Upper lobe of left lung (tissue), 4 donors: Measurements from ENCODE around the gene CHADL.

Experiments
- POLR2A ChIP-seq, 4 donors: fragments of 450-650 bp; IDR thresholded peaks; one replicate each; pipeline ENCODE4 v1.5.1; 2016 to 2017; ENCODE audit warnings: antibody characterized with exemption in 4 of 4, mild to moderate bottlenecking in 2 of 4
- TF ChIP-seq, protein P1 (sequence below), 6 experiments: fragments of 450-650 bp in 4 of 6; fragments of 200-600 bp in 2 of 6; sonication (generic) in 2 of 6; IDR thresholded peaks; one replicate each; pipeline ENCODE4 v1.5.1; 2016 to 2019; ENCODE audit warnings: antibody characterized with exemption in 6 of 6

DNA sequence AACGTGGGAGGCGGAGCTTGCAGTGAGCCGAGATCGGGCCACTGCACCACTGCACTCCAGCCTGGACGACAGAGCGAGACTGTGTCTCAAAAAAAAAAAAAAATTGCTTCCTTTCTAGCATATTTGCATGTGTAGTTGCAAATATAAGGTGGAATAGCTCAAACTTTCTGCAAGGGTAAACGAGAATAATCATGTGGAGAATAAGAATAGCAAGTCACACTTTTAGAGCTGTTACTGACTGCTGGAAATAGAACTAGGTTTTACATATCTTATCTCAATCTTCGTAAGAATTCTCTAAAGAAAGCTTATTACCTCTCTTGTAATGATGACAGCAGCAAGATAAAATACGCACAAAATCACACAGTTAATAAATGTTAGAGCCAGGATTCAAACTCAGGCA lies 34.0 kb downstream of the CHADL start:
- TF ChIP-seq POLR2A (IDR thresholded peaks at IDR 0.05): no peak
- TF ChIP-seq, protein P1, sequence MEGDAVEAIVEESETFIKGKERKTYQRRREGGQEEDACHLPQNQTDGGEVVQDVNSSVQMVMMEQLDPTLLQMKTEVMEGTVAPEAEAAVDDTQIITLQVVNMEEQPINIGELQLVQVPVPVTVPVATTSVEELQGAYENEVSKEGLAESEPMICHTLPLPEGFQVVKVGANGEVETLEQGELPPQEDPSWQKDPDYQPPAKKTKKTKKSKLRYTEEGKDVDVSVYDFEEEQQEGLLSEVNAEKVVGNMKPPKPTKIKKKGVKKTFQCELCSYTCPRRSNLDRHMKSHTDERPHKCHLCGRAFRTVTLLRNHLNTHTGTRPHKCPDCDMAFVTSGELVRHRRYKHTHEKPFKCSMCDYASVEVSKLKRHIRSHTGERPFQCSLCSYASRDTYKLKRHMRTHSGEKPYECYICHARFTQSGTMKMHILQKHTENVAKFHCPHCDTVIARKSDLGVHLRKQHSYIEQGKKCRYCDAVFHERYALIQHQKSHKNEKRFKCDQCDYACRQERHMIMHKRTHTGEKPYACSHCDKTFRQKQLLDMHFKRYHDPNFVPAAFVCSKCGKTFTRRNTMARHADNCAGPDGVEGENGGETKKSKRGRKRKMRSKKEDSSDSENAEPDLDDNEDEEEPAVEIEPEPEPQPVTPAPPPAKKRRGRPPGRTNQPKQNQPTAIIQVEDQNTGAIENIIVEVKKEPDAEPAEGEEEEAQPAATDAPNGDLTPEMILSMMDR (IDR thresholded peaks at IDR 0.05): no peak
